ENCODE measurements around the gene LGMN. TPM values are rescaled to one million over a fixed set of nuclear protein-coding genes. Genes with fewer than 3 reads are reported as not detected.

LGMN gene
- total and polyA plus RNA-seq, 2 of the 13 experiments (the other 11 are each of a cell fraction or from before 2014, with no cell fraction given), result 28.9 to 76.4 TPM

DNA sequence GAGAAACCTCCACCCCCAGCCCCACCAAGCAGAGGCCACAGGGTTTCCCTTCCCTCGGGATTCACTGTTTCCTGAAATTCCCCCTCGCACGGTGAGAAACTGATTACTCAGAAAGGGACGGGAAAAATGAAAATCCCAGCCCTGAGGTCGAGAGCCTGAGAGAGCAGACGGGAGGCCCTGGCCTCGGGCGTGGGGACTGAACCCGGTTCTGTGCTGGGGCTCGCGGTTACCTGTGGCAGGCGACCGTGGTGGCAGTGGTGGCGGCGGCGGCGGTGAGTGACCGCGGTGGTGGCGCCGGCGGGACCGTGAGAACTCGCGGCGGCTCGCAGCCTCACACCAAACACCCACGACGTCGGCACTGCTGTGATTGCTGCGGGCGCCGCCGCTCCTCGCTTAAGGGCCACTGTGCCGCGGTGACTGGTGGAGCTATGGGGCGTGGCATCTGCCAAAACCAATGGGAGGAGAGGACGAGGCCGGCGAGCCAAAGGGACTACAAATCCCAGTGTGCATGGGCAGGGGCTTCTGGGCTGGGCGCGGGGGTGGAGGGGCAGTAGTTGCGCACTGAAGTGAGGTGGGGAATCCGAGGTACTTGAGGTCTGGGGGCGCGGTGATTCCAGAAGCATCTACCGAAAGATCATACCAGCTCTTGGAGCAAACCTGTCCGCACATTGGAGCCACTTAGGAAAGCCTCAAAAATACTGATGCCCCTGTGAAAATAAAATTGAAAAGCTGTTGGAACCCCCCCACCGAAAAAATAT, at the start of gene LGMN (continued):
- TF ChIP-seq, protein P1, sequence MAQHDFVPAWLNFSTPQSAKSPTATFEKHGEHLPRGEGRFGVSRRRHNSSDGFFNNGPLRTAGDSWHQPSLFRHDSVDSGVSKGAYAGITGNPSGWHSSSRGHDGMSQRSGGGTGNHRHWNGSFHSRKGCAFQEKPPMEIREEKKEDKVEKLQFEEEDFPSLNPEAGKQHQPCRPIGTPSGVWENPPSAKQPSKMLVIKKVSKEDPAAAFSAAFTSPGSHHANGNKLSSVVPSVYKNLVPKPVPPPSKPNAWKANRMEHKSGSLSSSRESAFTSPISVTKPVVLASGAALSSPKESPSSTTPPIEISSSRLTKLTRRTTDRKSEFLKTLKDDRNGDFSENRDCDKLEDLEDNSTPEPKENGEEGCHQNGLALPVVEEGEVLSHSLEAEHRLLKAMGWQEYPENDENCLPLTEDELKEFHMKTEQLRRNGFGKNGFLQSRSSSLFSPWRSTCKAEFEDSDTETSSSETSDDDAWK (CRISPR knock-in tag; IDR thresholded peaks at IDR 0.05), result no peak
- TF ChIP-seq, protein P2, sequence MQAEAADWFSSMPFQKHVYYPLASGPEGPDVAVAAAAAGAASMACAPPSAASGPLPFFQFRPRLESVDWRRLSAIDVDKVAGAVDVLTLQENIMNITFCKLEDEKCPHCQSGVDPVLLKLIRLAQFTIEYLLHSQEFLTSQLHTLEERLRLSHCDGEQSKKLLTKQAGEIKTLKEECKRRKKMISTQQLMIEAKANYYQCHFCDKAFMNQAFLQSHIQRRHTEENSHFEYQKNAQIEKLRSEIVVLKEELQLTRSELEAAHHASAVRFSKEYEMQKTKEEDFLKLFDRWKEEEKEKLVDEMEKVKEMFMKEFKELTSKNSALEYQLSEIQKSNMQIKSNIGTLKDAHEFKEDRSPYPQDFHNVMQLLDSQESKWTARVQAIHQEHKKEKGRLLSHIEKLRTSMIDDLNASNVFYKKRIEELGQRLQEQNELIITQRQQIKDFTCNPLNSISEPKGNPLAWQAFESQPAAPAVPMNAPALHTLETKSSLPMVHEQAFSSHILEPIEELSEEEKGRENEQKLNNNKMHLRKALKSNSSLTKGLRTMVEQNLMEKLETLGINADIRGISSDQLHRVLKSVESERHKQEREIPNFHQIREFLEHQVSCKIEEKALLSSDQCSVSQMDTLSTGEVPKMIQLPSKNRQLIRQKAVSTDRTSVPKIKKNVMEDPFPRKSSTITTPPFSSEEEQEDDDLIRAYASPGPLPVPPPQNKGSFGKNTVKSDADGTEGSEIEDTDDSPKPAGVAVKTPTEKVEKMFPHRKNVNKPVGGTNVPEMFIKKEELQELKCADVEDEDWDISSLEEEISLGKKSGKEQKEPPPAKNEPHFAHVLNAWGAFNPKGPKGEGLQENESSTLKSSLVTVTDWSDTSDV (CRISPR knock-in tag; IDR thresholded peaks at IDR 0.05), result peak; percentile 38; the same call in 1 of the 2 replicates
- TF ChIP-seq ZNF33B (CRISPR knock-in tag; IDR thresholded peaks at IDR 0.05), result peak; percentile 74; the same call in 1 of the 2 replicates
- TF ChIP-seq HDAC2 (CRISPR knock-in tag; IDR thresholded peaks at IDR 0.05), result peak; percentile 28; the same call in 1 of the 2 replicates
- no peak for TF ChIP-seq FOXP1 (IDR thresholded peaks at IDR 0.05)
- no peak for TF ChIP-seq FOXP1 (CRISPR knock-in tag; IDR thresholded peaks at IDR 0.05)
- no peak for TF ChIP-seq CC2D1A (CRISPR knock-in tag; IDR thresholded peaks at IDR 0.05)
- peak; percentile 89; the same call in 1 of the 2 replicates for TF ChIP-seq ZNF343 (CRISPR knock-in tag; IDR thresholded peaks at IDR 0.05)
- no peak for TF ChIP-seq NBN (conservative IDR thresholded peaks at IDR 0.05)
- peak; percentile 86; the same call in 1 of the 2 replicates for TF ChIP-seq PHF21A (CRISPR knock-in tag; IDR thresholded peaks at IDR 0.05)
- TF ChIP-seq ETV6 (CRISPR knock-in tag; conservative IDR thresholded peaks at IDR 0.05), result no peak; the same call in 1 of the 2 replicates
- TF ChIP-seq TGIF2 (CRISPR knock-in tag; IDR thresholded peaks at IDR 0.05), result peak; percentile 74; the same call in 1 of the 2 replicates
- peak; percentile 88; the same call in 1 of the 2 replicates for TF ChIP-seq ARNT2 (CRISPR knock-in tag; IDR thresholded peaks at IDR 0.05; ENCODE audit: low read depth)
- no peak for TF ChIP-seq ZNF720 (CRISPR knock-in tag; IDR thresholded peaks at IDR 0.05)
- no peak for TF ChIP-seq AGO1 (IDR thresholded peaks at IDR 0.05; ENCODE audit: low read depth, low read length, poor library complexity, severe bottlenecking)
- no peak for TF ChIP-seq MLLT10 (CRISPR knock-in tag; IDR thresholded peaks at IDR 0.05)
- no peak for TF ChIP-seq ZNF496 (CRISPR knock-in tag; IDR thresholded peaks at IDR 0.05; ENCODE audit: insufficient replicate concordance)
- TF ChIP-seq NFRKB (IDR thresholded peaks at IDR 0.05), result no peak
- no peak for TF ChIP-seq ELF1 (CRISPR knock-in tag; IDR thresholded peaks at IDR 0.05)
- TF ChIP-seq, protein P3, sequence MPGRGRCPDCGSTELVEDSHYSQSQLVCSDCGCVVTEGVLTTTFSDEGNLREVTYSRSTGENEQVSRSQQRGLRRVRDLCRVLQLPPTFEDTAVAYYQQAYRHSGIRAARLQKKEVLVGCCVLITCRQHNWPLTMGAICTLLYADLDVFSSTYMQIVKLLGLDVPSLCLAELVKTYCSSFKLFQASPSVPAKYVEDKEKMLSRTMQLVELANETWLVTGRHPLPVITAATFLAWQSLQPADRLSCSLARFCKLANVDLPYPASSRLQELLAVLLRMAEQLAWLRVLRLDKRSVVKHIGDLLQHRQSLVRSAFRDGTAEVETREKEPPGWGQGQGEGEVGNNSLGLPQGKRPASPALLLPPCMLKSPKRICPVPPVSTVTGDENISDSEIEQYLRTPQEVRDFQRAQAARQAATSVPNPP (CRISPR knock-in tag; IDR thresholded peaks at IDR 0.05), result no peak
- TF ChIP-seq HOXA7 (CRISPR knock-in tag; IDR thresholded peaks at IDR 0.05), result no peak
- TF ChIP-seq, protein P4, sequence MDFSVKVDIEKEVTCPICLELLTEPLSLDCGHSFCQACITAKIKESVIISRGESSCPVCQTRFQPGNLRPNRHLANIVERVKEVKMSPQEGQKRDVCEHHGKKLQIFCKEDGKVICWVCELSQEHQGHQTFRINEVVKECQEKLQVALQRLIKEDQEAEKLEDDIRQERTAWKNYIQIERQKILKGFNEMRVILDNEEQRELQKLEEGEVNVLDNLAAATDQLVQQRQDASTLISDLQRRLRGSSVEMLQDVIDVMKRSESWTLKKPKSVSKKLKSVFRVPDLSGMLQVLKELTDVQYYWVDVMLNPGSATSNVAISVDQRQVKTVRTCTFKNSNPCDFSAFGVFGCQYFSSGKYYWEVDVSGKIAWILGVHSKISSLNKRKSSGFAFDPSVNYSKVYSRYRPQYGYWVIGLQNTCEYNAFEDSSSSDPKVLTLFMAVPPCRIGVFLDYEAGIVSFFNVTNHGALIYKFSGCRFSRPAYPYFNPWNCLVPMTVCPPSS (IDR thresholded peaks at IDR 0.05), result no peak
- TF ChIP-seq NR2F6 (IDR thresholded peaks at IDR 0.05), result no peak
- peak; percentile 43; the same call in 1 of the 2 replicates for TF ChIP-seq NR2F6 (CRISPR knock-in tag; IDR thresholded peaks at IDR 0.05)
- TF ChIP-seq GTF2F1 (IDR thresholded peaks at IDR 0.05; ENCODE audit: low read length), result no peak
- TF ChIP-seq ATF7-NPFF (CRISPR knock-in tag; IDR thresholded peaks at IDR 0.05; ENCODE audit: low read depth), result peak; percentile 90
- TF ChIP-seq ZNF326 (CRISPR knock-in tag; IDR thresholded peaks at IDR 0.05; ENCODE audit: borderline replicate concordance), result no peak
- TF ChIP-seq SMARCE1 (IDR thresholded peaks at IDR 0.05; ENCODE audit: borderline replicate concordance), result no peak
